Lung microvascular endothelial cell (primary cell): ENCODE results near the gene ACSL3. TPM values are rescaled to one million over a fixed set of nuclear protein-coding genes. Genes with fewer than 3 reads are reported as not detected.

Experiments
- DNase-seq, 2 donors: peaks; one replicate each; pipeline versions ENCODE4 v3.0.0 to v3.0.0-alpha.2; 2010; ENCODE audit warnings: low read depth in 2 of 2
- total RNA-seq: library from RNA; depleted of rRNA; stranded (reverse); fragments of >200 nt; gene quantifications from 2 replicates; pipeline ENCODE4 v1.2.1, GENCODE V29; 2014

ACSL3 gene
- total RNA-seq, 1 donor from 2014 or later, result 109 TPM

DNA sequence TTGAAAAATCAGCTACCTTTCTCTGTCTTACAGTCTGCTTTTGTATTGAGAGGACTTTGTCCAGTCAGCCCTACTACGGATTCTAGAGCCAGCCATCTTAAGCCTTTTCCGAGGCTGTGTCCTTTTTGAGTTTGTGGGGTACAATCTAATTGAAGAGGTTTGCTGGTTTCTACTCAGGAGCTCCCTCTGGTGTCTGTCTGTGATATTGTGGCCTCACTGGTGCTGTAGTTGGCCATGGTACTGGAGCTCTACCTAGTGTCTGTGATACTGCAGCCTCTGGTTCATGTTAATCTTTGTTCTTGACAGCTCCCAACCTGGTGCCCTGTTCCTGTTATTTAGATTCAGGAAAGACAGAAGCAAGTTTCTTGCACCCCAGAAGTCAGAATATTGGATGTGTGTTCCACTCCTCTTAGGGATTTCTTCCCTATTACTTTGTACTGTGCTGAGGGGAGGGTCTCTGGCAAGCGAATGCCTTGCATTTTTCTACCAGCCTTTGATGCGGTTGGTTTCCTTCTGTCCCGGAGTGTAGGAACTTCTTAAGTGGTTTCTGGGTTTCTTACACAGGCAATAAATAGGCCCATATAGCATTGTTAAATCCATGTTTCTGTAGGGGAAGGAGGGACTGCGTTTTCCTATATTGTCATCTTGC is 78.5 kb downstream of the ACSL3 start:
- peak; percentile 75 for DNase-seq

- no peak for DNase-seq
Observed at GRCh38 chr2:222939979-222940378, 79.1 kb downstream of the ACSL3 start.

- no peak for DNase-seq
Observed at GRCh38 chr2:222941510-222942032, 80.7 kb downstream of the ACSL3 start.

DNA sequence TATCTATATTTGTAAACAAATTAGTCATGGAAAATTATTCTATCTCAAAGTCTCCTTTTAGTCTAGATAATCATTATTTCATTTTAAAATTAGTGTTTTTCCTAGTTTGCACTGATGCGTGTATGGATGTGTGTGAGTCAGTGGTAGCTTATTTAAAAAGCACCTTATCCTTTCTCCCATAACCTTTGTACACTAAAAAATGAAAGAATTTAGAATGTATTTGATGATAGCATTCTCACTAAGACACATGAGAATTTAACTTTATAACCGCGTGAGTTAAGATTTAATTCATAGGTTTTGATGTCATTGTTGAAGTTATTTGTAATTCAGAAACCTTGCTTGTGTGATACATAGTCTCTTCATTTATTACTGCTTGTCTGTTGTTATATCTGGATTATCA is 81.7 kb downstream of the ACSL3 start:
- no peak for DNase-seq

DNA sequence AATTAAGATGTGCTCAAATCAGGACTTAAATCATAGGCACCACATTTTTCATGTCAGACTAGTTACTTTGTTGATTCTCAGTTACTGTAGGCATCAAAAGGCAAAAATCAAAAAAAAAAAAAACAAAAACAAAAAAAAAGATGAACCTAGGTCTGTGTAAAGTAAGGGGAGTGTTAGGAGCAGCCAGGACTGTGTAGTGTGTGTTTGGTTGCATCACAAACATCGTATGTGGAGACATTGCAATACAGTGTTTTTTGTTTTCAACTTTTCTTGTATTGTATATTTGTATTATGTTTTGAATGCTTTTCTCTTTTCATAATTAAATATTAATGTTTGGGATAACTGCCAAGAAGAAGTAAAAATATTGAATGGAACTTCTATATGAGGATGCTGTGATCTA is 82.1 kb downstream of the ACSL3 start:
- no peak for DNase-seq

DNA sequence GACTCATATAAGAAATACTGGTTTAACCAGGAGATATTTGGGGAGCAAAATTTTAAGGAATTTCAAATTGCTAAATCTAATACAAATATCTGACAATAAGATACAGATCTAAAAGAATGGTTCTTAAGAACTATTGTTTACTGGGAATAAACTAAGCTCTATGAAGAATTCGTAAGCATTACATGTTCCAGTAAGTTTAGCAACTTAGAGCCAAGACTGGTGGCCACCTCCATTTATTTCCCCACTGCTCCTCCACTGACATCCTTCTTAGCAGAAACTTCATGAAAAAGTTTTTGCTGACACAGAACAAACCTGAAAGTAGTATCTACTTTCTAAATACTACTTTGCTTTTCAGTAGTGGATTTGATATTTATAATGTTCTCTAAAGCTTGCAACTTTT is 83.0 kb downstream of the ACSL3 start:
- DNase-seq, result no peak

GRCh38 chr2:222944552-222944951 is 83.7 kb downstream of the ACSL3 start:
- peak in 1 of 2 donors; percentile 20 for DNase-seq

DNA sequence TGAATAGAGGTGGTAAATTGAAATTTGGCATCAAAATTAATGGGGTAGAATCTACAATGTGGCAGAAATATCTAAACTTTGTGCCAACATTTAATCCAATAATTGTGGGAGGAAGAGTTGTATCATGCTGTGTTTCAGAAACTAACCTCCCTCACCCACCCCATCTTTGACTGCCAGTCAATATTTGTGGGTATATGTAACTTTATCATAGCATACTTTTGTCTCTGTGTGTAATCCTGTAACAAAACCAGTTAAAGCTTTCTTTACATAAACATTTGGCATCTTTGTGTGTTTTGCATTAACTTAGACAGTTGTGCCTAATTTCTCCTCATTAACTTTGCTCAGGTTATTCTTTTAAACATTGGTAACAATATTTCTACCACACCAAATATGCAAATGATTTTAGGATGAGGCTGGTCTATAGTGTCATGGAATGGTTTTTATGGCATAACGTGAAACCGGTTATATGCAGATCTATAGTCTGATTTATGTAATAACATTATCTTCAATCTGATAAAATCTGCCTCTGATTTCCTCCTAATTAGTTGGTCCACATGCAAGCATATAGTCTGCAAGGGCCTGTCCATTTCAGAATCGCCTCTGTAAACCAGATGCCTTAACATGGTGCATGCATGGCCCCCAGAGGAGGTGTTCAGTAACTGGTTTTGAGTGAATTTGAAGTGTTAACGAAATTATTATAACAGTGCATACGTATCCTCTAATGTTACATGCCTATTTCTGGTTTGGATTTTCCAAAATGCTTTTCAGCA is 84.3 kb downstream of the ACSL3 start:
- no peak for DNase-seq

DNA sequence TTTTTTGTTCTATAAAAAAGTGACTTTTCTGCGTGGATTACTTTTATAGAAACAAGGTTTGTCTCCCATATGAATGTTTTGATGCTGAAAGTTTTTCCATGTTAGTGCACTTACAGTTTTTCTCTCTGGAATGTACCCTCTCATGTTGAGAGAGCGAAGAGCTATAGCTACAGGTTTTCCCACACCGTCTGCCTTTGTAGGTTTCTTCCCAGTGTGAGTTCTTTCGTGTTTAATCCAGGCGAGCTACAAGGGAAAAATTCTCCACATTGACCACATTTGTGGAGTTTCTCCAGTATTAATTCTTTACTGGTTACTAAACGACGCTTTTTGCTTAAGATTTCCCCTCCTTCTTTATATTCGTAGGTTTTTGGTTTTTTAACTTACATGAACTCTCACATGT is 85.1 kb downstream of the ACSL3 start:
- DNase-seq, result no peak

GRCh38 chr2:222946700-222947287 is 86.0 kb downstream of the ACSL3 start:
- no peak for DNase-seq

DNA sequence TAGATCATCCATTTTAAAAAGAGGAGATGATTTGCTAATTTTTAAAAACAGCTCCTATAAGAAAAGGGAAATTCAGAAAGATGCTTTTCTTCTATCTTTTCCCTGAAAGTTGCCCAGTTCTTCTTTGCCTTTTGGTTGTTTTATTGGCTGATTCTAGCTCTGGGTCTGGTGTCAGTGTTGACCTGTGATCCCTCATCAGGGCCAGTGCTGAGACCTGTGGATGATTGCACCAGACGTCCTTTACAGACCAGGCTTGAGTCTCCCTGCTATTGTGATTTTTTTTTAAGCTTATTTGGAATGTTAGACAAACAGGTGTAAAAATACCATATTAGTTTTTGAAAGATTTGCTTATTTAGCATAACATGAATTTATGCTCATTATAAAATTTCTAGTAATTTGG is 88.2 kb downstream of the ACSL3 start:
- no peak for DNase-seq

GRCh38 chr2:222949690-222950323 is 89.0 kb downstream of the ACSL3 start:
- DNase-seq, result no peak

GRCh38 chr2:222950638-222951285 is 89.9 kb downstream of the ACSL3 start:
- DNase-seq, result peak; percentile 17 to 71

GRCh38 chr2:222952204-222952603 is 91.4 kb downstream of the ACSL3 start:
- peak in 1 of 2 donors; percentile 15 for DNase-seq

DNA sequence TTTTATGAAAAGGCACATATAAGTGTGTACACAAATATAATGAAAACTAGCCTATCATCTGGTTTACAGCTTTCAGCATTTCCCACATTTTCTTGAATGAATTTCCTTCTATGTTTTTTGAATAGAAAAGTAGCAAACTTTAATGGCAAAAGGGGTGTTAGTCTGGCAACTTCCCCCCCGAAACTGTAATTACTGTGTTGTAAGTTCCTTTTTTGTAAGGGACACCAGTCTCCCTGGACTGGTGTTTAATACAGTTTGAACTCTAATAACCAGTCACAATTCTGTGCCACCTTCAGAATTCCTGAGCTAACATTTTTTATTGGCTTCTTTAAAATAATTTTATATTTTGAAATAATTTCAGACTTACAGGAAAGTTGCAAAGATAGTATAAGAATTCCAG is 94.2 kb downstream of the ACSL3 start:
- no peak for DNase-seq

DNA sequence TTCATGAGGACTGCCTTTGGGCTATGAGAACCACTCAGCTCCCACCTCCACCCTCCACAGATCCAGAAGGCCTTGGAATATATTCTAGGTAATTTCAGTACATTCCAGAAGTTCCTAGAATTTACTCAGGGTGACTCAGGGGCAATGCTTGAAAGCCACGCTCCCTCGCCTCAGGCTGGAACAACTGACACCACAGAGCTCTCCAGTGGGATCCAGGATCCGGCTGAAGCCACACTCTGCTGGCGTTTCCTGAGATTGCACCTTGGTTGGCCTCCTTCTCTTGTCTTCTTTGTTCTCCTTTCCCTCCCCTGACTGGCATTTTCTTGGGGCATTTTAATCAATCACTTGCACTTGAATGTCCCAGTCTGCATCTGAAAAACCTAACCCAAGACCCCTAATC is 98.5 kb downstream of the ACSL3 start:
- peak in 1 of 2 donors; percentile 55 for DNase-seq

DNA sequence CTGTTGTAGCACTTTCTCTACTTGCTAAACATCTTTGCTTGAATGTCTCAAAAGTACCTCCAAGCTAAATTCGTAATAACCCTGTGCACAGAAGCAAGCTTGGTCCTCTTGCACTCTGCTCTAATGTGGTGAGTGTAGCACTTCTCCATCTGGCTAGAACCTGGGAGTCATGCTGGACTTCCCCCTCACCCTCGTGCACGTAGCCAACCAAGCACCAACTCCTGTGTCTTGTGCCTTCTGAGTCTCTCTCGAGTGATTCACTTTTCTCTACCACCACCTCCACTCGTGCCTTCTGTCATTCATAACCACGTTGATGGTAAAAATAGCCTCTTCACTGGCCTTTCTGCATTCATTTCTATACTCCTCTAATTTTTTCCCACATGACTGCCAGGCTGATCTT is 99.3 kb downstream of the ACSL3 start:
- DNase-seq, result peak in 1 of 2 donors; percentile 7

GRCh38 chr2:222963641-222964040 is 102.8 kb downstream of the ACSL3 start:
- DNase-seq, result no peak

GRCh38 chr2:222964376-222965031 is 103.7 kb downstream of the ACSL3 start:
- no peak for DNase-seq

DNA sequence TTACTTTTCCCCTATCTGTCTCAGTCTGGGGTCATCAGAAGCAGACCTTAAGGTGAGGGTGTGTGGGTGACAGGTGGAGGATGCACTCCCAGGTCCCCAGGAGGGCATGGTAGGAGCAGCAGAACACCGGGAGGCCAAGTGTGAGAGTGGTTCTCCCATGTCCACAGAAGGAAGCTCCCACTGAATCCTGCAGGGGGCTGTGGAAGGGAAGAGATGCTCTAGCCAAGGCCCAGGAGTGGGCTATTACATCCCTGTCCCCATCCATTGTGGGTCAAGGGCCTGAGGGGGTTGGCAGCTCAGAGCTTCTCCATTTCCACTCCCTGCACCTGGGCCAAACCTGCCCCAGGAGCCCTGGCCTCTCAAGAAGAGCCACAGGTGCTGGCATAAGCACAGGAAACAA is 104.7 kb downstream of the ACSL3 start:
- no peak for DNase-seq

GRCh38 chr2:222968550-222969155 is 107.8 kb downstream of the ACSL3 start:
- no peak for DNase-seq
